ENCODE results near the gene MEN1. TPM values are rescaled to one million over a fixed set of nuclear protein-coding genes. Genes with fewer than 3 reads are reported as not detected.

The MEN1 gene
- polyA plus RNA-seq, 1 donor (not counting 4 experiments of a cell fraction or from before 2014, with no cell fraction given): 14.2 TPM

DNA sequence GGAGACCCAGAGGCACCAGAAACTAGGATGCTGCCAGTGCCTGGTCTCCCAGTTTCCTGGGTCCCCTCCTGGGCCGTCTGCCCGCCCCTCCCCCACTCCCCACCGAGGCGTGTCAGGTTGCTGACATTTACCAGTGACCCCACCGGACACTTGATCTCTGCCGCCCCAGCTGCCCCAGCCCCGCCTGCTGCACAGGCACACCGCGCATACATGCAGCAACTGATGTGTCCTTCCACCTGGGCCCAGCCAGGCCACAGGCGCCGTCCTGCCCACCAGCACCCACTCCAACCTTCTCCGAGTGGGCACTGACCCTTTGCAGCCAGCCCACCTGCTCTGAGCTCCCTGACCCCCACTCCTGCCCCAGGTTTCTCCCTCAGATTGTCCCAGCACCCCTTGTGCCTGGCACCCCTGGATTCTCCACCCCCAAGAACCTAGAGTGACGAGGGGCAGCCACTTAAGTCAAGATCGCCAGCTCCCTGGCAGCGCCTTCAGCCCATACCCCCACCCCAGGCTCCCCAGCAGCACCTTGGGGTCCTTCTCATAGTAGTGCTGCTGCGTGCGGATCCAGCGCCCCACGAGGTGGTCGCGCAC is 51.1 kb downstream of the MEN1 start:
- Histone ChIP-seq H3K9me3 (ENCODE audit: control insufficient read depth, low read depth, low read length) (no peaks in the 10 kb centered on the region), H3K9me1 (ENCODE audit: control insufficient read depth, extremely low read depth, insufficient read depth, low read length) (peaks cover 3% of the 10 kb centered on the region), H2AFZ (ENCODE audit: control insufficient read depth, low read length) (no peak overlapping the region), H4K20me1 (ENCODE audit: control insufficient read depth, extremely low read depth, insufficient read depth, low read length) (peaks cover 19% of the 10 kb centered on the region), H3K79me2 (ENCODE audit: control insufficient read depth, insufficient read depth, low read length) (no peaks in the 10 kb centered on the region), H3K9ac (ENCODE audit: control insufficient read depth, extremely low read depth, insufficient read depth, low read length) (no peak overlapping the region), H3K4me2 (ENCODE audit: control insufficient read depth, extremely low read depth, insufficient read depth, low read depth, low read length) (no peak overlapping the region), H3K4me3 (ENCODE audit: control insufficient read depth in 2 of 3, extremely low read depth in 1 of 3, insufficient read depth in 2 of 3, low read depth in 1 of 3, low read length in 3 of 3) (no peak overlapping the region), H3K27me3 (ENCODE audit: control insufficient read depth, extremely low read depth, insufficient read depth, low read length) (no peaks in the 10 kb centered on the region), H3K27ac (ENCODE audit: control insufficient read depth, insufficient read depth, low read length) (no peak overlapping the region), H3K4me1 (ENCODE audit: control insufficient read depth, extremely low read depth, insufficient read depth, low read length) (peaks cover 23% of the 10 kb centered on the region), H3K36me3 (ENCODE audit: control insufficient read depth in 2 of 2, extremely low read depth in 1 of 2, insufficient read depth in 2 of 2, low read length in 2 of 2) (peaks cover 6 to 23% of the 10 kb centered on the region in 2 experiments)
- DNase-seq (ENCODE audit: low read depth, low spot score) (no peak), FAIRE-seq (no peak)
- TF ChIP-seq, protein P1, sequence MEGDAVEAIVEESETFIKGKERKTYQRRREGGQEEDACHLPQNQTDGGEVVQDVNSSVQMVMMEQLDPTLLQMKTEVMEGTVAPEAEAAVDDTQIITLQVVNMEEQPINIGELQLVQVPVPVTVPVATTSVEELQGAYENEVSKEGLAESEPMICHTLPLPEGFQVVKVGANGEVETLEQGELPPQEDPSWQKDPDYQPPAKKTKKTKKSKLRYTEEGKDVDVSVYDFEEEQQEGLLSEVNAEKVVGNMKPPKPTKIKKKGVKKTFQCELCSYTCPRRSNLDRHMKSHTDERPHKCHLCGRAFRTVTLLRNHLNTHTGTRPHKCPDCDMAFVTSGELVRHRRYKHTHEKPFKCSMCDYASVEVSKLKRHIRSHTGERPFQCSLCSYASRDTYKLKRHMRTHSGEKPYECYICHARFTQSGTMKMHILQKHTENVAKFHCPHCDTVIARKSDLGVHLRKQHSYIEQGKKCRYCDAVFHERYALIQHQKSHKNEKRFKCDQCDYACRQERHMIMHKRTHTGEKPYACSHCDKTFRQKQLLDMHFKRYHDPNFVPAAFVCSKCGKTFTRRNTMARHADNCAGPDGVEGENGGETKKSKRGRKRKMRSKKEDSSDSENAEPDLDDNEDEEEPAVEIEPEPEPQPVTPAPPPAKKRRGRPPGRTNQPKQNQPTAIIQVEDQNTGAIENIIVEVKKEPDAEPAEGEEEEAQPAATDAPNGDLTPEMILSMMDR (optimal IDR thresholded peaks at IDR 0.05 in 1 of 3, IDR thresholded peaks at IDR 0.05 in 1 of 3, conservative IDR thresholded peaks at IDR 0.05 in 1 of 3; ENCODE audit: extremely low read depth in 1 of 3, insufficient read depth in 2 of 3, low read length in 3 of 3): no peak
- no peak for TF ChIP-seq EZH2 (IDR thresholded peaks at IDR 0.05; ENCODE audit: low read length)
- dilution Hi-C loops (cut with MboI; ENCODE audit: extremely low pct_ligation_motif_present, low sequenced_read_pairs): no loop called here

DNA sequence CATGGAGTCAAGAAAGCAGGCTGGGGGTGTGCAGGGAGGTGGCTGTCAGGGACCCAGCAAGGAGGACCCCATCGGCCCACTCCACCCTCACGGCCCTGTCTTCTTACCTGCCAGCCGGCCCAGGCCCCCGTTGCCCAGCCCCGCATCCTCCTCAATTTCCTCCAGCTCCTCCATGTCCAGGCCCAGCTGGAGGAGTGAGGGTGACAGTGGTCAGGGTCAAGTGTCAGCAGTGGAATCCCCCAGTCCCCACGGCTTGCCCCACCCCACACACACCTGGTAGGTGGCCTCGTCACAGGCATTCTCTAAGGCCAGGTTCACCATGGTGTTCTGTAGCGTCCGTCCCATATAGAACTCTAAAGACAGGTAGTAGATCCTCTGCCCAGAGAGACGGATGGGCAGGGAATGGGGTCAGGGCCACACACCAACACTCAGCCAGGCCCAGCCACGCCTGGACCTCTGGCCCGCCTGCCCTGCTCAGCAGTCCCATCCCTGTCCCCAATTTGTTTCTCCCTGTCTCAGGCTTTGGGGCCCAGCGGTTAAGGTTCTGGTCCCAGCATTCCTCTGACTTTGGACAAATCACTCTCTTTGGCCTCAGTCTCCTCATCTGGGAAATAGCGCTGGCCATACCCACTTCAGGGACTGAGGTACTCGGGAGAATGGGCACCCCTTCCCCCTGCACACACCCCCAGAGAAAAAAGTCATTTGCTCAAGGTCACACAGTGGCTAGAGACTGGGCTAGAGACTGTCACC is 51.8 kb downstream of the MEN1 start:
- H3K4me1 ChIP-seq (ENCODE audit: control insufficient read depth, extremely low read depth, insufficient read depth, low read length): peaks cover 16% of the 10 kb centered on the region
- no peak for FAIRE-seq

More for the DNA sequence above, 51.8 kb downstream of the MEN1 start:
- dilution Hi-C loops (cut with MboI; ENCODE audit: extremely low pct_ligation_motif_present, low sequenced_read_pairs): no loop called here
- H3K27ac ChIP-seq (ENCODE audit: control insufficient read depth, insufficient read depth, low read length): no peak overlapping the region
- H3K9me3 ChIP-seq (ENCODE audit: control insufficient read depth, low read depth, low read length): no peaks in the 10 kb centered on the region
- no peaks in the 10 kb centered on the region for H3K79me2 ChIP-seq (ENCODE audit: control insufficient read depth, insufficient read depth, low read length)
- TF ChIP-seq EZH2 (IDR thresholded peaks at IDR 0.05; ENCODE audit: low read length): no peak
- TF ChIP-seq, protein P1 (optimal IDR thresholded peaks at IDR 0.05 in 1 of 3, IDR thresholded peaks at IDR 0.05 in 1 of 3, conservative IDR thresholded peaks at IDR 0.05 in 1 of 3; ENCODE audit: extremely low read depth in 1 of 3, insufficient read depth in 2 of 3, low read length in 3 of 3): no peak
- no peaks in the 10 kb centered on the region for H3K27me3 ChIP-seq (ENCODE audit: control insufficient read depth, extremely low read depth, insufficient read depth, low read length)
- peaks cover 1 to 16% of the 10 kb centered on the region in 2 experiments for H3K36me3 ChIP-seq (ENCODE audit: control insufficient read depth in 2 of 2, extremely low read depth in 1 of 2, insufficient read depth in 2 of 2, low read length in 2 of 2)
- no peak overlapping the region for H3K9ac ChIP-seq (ENCODE audit: control insufficient read depth, extremely low read depth, insufficient read depth, low read length)
- H4K20me1 ChIP-seq (ENCODE audit: control insufficient read depth, extremely low read depth, insufficient read depth, low read length): peaks cover 13% of the 10 kb centered on the region
- H3K9me1 ChIP-seq (ENCODE audit: control insufficient read depth, extremely low read depth, insufficient read depth, low read length): no peaks in the 10 kb centered on the region
- DNase-seq (ENCODE audit: low read depth, low spot score): no peak
- H3K4me3 ChIP-seq (ENCODE audit: control insufficient read depth in 2 of 3, extremely low read depth in 1 of 3, insufficient read depth in 2 of 3, low read depth in 1 of 3, low read length in 3 of 3): no peak overlapping the region
- no peak overlapping the region for H3K4me2 ChIP-seq (ENCODE audit: control insufficient read depth, extremely low read depth, insufficient read depth, low read depth, low read length)
- no peak overlapping the region for H2AFZ ChIP-seq (ENCODE audit: control insufficient read depth, low read length)

All from keratinocyte (primary cell).